ENCODE results near the gene PAX2. TPM values are rescaled to one million over a fixed set of nuclear protein-coding genes. Genes with fewer than 3 reads are reported as not detected.

The PAX2 gene
- polyA plus RNA-seq, 3 donors, result not detected

DNA sequence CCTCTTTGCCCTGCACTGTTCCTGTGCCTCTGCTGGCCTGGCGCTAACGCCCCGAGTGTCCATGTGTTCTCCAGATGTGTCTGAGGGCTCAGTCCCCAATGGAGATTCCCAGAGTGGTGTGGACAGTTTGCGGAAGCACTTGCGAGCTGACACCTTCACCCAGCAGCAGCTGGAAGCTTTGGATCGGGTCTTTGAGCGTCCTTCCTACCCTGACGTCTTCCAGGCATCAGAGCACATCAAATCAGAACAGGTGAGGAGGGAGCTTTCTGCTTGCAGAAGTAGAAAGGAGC is 60.9 kb downstream of the PAX2 start:
- WGBS (ENCODE audit: insufficient coverage), result 97% methylated on average over 7 of the region's 8 CpGs
- no peaks in the 10 kb centered on the region for H4K20me1 ChIP-seq (ENCODE audit: insufficient read depth, low read length)
- H3K79me2 ChIP-seq (ENCODE audit: insufficient read depth, low read length), result no peaks in the 10 kb centered on the region
- H2AFZ ChIP-seq (ENCODE audit: insufficient read depth, low read depth, low read length, poor library complexity, severe bottlenecking), result no peak overlapping the region
- TF ChIP-seq, protein P1, sequence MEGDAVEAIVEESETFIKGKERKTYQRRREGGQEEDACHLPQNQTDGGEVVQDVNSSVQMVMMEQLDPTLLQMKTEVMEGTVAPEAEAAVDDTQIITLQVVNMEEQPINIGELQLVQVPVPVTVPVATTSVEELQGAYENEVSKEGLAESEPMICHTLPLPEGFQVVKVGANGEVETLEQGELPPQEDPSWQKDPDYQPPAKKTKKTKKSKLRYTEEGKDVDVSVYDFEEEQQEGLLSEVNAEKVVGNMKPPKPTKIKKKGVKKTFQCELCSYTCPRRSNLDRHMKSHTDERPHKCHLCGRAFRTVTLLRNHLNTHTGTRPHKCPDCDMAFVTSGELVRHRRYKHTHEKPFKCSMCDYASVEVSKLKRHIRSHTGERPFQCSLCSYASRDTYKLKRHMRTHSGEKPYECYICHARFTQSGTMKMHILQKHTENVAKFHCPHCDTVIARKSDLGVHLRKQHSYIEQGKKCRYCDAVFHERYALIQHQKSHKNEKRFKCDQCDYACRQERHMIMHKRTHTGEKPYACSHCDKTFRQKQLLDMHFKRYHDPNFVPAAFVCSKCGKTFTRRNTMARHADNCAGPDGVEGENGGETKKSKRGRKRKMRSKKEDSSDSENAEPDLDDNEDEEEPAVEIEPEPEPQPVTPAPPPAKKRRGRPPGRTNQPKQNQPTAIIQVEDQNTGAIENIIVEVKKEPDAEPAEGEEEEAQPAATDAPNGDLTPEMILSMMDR (IDR thresholded peaks at IDR 0.05), result no peak
- no peaks in the 10 kb centered on the region for H3K36me3 ChIP-seq (replicated peaks in 1 of 2; ENCODE audit: control insufficient read depth in 1 of 2, insufficient read depth in 2 of 2, low read length in 2 of 2)
- no peak overlapping the region for H3K4me2 ChIP-seq (replicated peaks; ENCODE audit: extremely low read depth, low read length, poor library complexity, severe bottlenecking)
- H3K27ac Mint-ChIP-seq, result no peak overlapping the region
- peaks cover 0 to 2% (median 0%) of the 10 kb centered on the region in 7 donors for H3K9me3 Mint-ChIP-seq
- H3K4me1 ChIP-seq (ENCODE audit: control insufficient read depth in 1 of 2, insufficient read depth in 2 of 2, low read length in 2 of 2), result no peaks in the 10 kb centered on the region
- H3K9me3 ChIP-seq (replicated peaks in 1 of 2; ENCODE audit: control insufficient read depth in 1 of 2, insufficient read depth in 1 of 2, low read length in 2 of 2), result no peaks in the 10 kb centered on the region
- DNase-seq, result no peak
- H3K4me3 ChIP-seq (replicated peaks in 1 of 3; ENCODE audit: low read depth in 2 of 3, low read length in 3 of 3), result no peak overlapping the region
- H3K27me3 Mint-ChIP-seq (ENCODE audit: low read depth in 3 of 3), result peaks cover 42 to 65% (median 42%) of the 10 kb centered on the region in 3 donors
- H3K9ac ChIP-seq (ENCODE audit: insufficient read depth, low read length, poor library complexity, severe bottlenecking), result no peak overlapping the region
- intact Hi-C loops (cut with micrococcal nuclease), result no loop called here
- no peak overlapping the region for H3K27ac ChIP-seq (ENCODE audit: low read depth in 1 of 2, low read length in 2 of 2)
- H3K4me3 Mint-ChIP-seq, result no peak overlapping the region
- peaks cover 0 to 36% of the 10 kb centered on the region in 2 donors for H3K27me3 ChIP-seq (ENCODE audit: control insufficient read depth in 2 of 2, insufficient read depth in 2 of 2, low read length in 2 of 2)
- H3K36me3 Mint-ChIP-seq, result no peaks in the 10 kb centered on the region
- no peaks in the 10 kb centered on the region for H3K4me1 Mint-ChIP-seq

DNA sequence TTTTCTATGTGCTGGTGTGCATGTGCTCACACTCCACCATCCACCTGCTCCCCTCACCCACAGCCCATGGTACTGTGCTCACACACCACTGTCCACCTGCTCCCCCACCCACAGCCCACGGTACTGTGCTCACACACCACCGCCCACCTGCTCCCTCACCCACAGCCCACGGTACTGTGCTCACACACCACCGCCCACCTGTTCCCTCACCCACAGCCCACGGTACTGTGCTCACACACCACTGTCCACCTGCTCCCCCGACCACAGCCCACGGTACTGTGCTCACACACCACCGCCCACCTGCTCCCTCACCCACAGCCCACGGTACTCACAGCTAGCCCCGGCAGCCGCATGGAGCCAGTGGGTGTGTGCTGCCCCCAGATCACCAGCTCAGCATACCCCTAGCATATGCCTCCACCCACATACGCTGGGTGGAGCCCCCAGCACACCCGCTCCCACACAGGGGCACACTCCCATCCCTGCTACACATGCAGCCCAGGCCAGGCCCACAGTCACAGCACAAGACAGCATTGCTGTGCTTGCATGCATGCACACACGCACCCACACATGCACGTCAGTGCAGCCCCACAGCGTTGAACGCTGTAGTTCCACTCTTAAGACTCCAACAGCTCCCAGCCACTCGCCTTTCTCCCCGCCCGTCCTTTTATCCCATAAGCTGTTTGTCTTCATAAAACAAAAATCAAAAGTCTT is 62.0 kb downstream of the PAX2 start:
- peaks cover 0 to 2% (median 0%) of the 10 kb centered on the region in 7 donors for H3K9me3 Mint-ChIP-seq
- H3K36me3 Mint-ChIP-seq, result no peaks in the 10 kb centered on the region
- Histone ChIP-seq H3K9ac (ENCODE audit: insufficient read depth, low read length, poor library complexity, severe bottlenecking) (no peak overlapping the region), H3K79me2 (ENCODE audit: insufficient read depth, low read length) (no peaks in the 10 kb centered on the region), H3K4me3 (replicated peaks in 1 of 3; ENCODE audit: low read depth in 2 of 3, low read length in 3 of 3) (no peak overlapping the region), H3K4me2 (replicated peaks; ENCODE audit: extremely low read depth, low read length, poor library complexity, severe bottlenecking) (no peak overlapping the region), H3K4me1 (ENCODE audit: control insufficient read depth in 1 of 2, insufficient read depth in 2 of 2, low read length in 2 of 2) (no peaks in the 10 kb centered on the region), H3K27me3 (ENCODE audit: control insufficient read depth in 2 of 2, insufficient read depth in 2 of 2, low read length in 2 of 2) (peaks cover 0 to 34% of the 10 kb centered on the region in 2 donors), H4K20me1 (ENCODE audit: insufficient read depth, low read length) (no peaks in the 10 kb centered on the region), H2AFZ (ENCODE audit: insufficient read depth, low read depth, low read length, poor library complexity, severe bottlenecking) (no peak overlapping the region), H3K36me3 (replicated peaks in 1 of 2; ENCODE audit: control insufficient read depth in 1 of 2, insufficient read depth in 2 of 2, low read length in 2 of 2) (no peaks in the 10 kb centered on the region), H3K27ac (ENCODE audit: low read depth in 1 of 2, low read length in 2 of 2) (no peak overlapping the region), H3K9me3 (replicated peaks in 1 of 2; ENCODE audit: control insufficient read depth in 1 of 2, insufficient read depth in 1 of 2, low read length in 2 of 2) (no peaks in the 10 kb centered on the region)
- DNase-seq, result no peak
- no peaks in the 10 kb centered on the region for H3K4me1 Mint-ChIP-seq
- 90% methylated on average over 19 of the region's 20 CpGs for WGBS (ENCODE audit: insufficient coverage)
- intact Hi-C loops (cut with micrococcal nuclease), result no loop called here
- TF ChIP-seq, protein P1 (IDR thresholded peaks at IDR 0.05), result no peak
- H3K4me3 Mint-ChIP-seq, result peak overlapping the region in 1 of 2 donors; percentile 22
- H3K27me3 Mint-ChIP-seq (ENCODE audit: low read depth in 3 of 3), result peaks cover 46 to 66% (median 49%) of the 10 kb centered on the region in 3 donors
- H3K27ac Mint-ChIP-seq, result no peak overlapping the region

Measured in CD14-positive monocyte (primary cell).